HG02973 (cell line): ENCODE data around the gene C20orf204.
"Not testable (repeated sequence)": the region's sequence is repeated elsewhere in the genome, so short reads cannot be mapped to it uniquely, and the experiment has no call there.

ENCODE experiments used
- ATAC-seq: cut with Tn5 transposase; IDR thresholded peaks from one replicate; pipeline ENCODE4 v1.9.1; 2021; ENCODE audit warnings: moderate library complexity; ENCODE audit not compliant: unreplicated experiment

The C20orf204 gene

GRCh38 chr20:64035933-64036345 lies at the start of gene C20orf204:
Gene C20orf204, plus strand, starts transcription at chr20:64036182. Its CDS starts 142 bp downstream, at chr20:64036324.
- no peak for ATAC-seq

GRCh38 chr20:64000906-64001305 lies 35.1 kb upstream of the C20orf204 start:
- ATAC-seq = no peak

- no peak for ATAC-seq
Measured at GRCh38 chr20:64001607-64002011, 34.4 kb upstream of the C20orf204 start.

- ATAC-seq = no peak
Measured at GRCh38 chr20:64003960-64004725, 31.8 kb upstream of the C20orf204 start.

GRCh38 chr20:64005394-64005793 lies 30.6 kb upstream of the C20orf204 start:
- ATAC-seq = no peak

GRCh38 chr20:64006490-64006889 lies 29.5 kb upstream of the C20orf204 start:
- no peak for ATAC-seq

GRCh38 chr20:64006902-64007301 lies 29.1 kb upstream of the C20orf204 start:
- ATAC-seq = no peak

GRCh38 chr20:64009811-64010387 lies 26.1 kb upstream of the C20orf204 start:
- ATAC-seq = no peak

- no peak for ATAC-seq
Measured at GRCh38 chr20:64010711-64011237, 25.2 kb upstream of the C20orf204 start.

GRCh38 chr20:64011366-64011779 lies 24.6 kb upstream of the C20orf204 start:
- no peak for ATAC-seq

- ATAC-seq = not testable (repeated sequence)
Measured at GRCh38 chr20:64012385-64013154, 23.4 kb upstream of the C20orf204 start.

- ATAC-seq = no peak
Measured at GRCh38 chr20:64015635-64016034, 20.3 kb upstream of the C20orf204 start.

- no peak for ATAC-seq
Measured at GRCh38 chr20:64021124-64021975, 14.6 kb upstream of the C20orf204 start.

- ATAC-seq = no peak
Measured at GRCh38 chr20:64022671-64023360, 13.2 kb upstream of the C20orf204 start.

- no peak for ATAC-seq
Measured at GRCh38 chr20:64023361-64024140, 12.4 kb upstream of the C20orf204 start.

- ATAC-seq = no peak
Measured at GRCh38 chr20:64024141-64024990, 11.6 kb upstream of the C20orf204 start.

- ATAC-seq = no peak
Measured at GRCh38 chr20:64025101-64025825, 10.7 kb upstream of the C20orf204 start.
